GM10266 (cell line): Measurements from ENCODE around the gene RRP8.

Experiments used
- DNase-seq: peaks from one replicate; pipeline ENCODE4 v3.0.0; 2012; ENCODE audit errors: extremely low spot score
- TF ChIP-seq, protein P1 (sequence below): IDR thresholded peaks from 2 replicates; pipeline ENCODE4 v1.5.1; 2012; ENCODE audit warnings: mild to moderate bottlenecking, low read depth; ENCODE audit not compliant: control insufficient read depth, insufficient read depth; ENCODE audit errors: missing control alignments

RRP8 gene

DNA sequence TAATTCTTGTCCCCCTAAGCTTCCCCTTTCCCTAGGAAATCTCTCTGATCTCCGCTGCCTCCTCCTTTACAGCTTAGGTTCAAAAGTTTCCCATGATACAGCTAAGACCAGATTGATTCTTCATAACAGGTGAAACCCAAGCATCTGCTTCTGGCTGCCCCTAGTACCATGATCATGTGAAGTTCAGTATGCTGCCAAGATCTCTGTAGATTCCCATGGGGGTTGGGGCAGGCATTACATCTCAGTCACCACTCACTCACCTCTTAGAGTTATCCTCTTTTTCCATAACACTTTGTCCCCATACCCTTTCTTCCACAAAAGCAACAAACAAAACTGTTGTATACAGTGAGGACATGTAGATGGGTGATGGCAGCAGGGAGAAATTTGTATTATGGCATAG, 44.0 kb downstream of the RRP8 start:
- no peak for DNase-seq
- TF ChIP-seq, protein P1, sequence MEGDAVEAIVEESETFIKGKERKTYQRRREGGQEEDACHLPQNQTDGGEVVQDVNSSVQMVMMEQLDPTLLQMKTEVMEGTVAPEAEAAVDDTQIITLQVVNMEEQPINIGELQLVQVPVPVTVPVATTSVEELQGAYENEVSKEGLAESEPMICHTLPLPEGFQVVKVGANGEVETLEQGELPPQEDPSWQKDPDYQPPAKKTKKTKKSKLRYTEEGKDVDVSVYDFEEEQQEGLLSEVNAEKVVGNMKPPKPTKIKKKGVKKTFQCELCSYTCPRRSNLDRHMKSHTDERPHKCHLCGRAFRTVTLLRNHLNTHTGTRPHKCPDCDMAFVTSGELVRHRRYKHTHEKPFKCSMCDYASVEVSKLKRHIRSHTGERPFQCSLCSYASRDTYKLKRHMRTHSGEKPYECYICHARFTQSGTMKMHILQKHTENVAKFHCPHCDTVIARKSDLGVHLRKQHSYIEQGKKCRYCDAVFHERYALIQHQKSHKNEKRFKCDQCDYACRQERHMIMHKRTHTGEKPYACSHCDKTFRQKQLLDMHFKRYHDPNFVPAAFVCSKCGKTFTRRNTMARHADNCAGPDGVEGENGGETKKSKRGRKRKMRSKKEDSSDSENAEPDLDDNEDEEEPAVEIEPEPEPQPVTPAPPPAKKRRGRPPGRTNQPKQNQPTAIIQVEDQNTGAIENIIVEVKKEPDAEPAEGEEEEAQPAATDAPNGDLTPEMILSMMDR = no peak

DNA sequence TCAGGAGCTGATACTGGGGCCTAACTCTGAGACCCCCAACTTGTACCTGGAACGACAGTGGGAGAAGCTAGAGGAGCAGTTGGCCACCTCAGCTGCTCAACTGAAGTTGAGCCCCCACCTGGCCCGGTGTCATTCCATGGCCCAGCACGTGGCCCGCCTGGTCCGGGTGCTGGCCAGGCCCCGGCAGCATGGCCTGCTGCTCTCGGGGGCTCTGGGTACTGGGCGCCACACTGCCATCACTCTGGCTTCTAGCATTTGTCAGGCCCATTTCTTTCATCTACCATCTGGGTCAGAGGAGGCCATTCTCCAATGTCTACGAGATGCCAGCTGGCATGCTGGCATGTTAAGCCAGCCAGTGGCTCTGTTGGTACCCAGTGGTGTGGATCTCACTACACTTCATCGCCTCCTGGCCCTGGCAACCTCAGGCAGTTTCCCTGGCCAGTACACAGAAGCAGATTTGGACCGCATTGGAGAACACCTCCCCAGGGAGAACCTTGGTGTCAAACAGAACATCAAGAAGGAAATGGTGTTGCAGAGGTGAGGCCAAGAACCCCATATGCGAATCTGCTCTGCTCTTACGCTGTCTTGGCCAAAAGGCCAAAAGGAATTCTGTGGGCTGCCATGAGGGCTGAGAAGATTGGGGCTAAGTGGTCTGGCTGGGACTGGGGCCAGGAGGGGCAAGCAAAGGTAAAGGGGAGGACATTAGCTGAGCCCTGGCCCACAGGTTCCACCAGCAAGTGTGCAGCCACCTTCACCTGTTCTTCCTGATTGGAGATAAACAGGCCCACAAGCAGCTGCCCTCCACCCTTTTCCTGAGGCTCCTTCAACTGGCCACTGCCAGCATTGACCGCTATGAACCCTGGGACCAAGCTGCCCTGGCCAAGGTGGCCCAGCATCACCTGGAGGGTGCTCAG, 45.4 kb downstream of the RRP8 start:
- TF ChIP-seq, protein P1 = no peak
- no peak for DNase-seq

DNA sequence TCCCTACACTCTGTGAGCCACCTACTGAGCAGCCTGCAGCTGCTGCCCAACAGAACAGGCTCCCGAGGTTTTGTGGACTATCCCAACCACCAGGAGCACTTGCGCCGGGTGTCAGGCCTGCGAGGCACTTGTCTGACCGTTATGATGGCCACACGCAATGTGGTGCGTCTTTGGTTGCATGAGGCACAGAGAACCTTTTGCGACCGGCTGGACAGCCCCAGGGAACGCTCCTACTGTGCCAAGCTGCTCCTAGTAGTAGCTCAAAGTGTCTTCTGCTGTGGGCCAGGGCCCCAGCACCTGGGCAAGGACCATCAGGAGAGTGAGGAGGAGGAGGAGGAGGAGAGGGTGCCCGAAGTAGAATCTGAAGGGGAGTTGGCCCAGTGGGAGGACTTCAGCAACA, 46.4 kb downstream of the RRP8 start:
- no peak for DNase-seq
- TF ChIP-seq, protein P1 = no peak

DNA sequence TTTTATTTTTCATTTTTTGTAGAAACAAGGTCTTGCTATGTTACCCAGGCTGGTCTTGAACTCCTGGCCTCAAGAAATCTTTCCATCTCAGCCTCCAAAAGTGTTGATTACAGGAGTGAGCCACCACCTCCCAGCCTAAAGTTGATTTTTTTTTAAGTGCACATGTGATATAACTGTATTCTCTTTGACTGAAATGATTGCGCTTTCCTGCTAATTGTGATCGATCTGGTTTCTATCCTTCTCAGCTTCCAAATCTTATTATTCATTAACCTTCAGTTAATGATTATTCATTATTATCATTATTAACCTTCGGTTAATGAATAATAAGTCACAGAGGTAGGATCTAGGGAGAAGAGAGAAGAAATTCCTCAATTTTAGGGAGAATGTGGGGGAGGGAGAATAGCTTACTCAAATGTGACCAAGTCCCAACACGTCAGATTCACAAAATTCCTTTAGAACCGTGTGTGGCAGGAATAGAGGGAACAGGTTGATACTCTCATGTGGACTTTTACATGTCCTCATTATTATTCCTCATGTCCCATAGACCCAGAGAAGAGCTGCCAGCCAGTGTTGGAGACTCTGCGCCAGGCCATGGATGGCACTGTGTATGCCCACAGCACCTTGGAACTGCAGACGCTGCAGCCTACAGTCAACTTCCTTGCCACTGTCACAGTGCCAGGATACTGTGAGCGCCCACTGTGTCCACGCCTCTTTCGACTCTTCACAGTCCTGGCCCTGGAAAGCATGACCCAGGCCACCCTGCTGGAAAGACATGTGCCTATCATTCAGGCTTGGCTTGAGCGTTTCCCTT, 47.1 kb downstream of the RRP8 start:
- TF ChIP-seq, protein P1 = no peak
- DNase-seq = no peak

DNA sequence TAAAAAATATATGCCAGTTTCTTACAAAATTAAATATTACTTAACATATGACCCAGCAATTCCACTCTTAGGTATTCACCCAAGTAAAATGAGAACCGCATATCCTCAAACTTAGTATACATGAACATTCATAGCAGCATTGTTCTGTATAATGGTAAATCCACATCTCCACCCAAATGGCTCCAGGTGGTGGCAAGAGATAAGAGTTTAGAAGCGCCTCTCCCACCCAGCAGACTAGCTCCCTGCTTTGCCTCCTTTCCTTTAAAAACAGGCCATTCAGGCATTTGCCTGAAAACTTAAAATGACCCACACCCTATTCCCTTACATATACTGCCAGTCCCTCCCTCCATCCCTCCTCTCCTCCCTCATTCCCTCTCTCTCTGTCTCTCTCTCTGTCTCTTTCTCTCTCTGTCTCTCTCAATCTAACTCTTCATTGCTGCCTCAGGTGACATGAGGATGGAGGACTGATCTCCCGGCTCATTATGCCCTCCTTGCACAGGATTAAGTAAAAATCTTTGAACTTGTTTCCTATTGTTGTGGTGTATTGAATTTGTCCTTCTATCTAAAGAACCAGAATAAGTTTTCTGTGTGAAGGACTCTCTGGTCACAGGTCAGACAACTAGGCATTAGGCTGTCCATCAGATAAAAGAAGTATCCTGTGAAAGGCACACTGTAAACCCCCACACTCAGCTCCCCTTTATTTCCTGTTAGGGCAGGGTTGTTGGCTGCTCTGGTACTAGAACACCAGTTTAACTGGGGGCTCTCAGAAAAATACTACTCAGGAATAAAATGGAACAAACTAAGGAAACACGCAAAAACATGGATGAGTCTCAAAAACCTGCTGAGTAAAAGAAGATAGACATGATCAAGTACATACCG, 48.3 kb downstream of the RRP8 start:
- DNase-seq = no peak
- TF ChIP-seq, protein P1 = no peak

DNA sequence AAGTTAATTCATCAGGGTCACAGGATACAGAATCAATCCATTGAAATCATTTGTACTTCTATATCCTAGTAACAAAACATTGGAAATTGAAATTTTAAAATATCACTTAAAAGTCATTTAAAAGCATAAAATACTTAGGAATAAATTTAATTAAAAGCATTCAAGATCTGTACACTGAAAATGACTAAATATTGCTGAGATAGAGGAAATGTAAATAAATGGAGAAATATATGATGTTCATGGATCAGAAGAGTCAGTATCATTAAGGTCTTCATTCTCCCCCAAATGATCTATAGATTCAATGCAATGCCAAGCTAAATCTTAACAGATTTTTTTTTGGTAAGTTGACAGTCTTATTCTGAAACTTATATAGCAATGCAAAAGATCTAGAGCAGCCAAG, 49.8 kb downstream of the RRP8 start:
- no peak for DNase-seq
- TF ChIP-seq, protein P1 = no peak
